GM15510 (cell line): Measurements from ENCODE around the gene RCVRN.

Source experiments
- POLR2A ChIP-seq: IDR thresholded peaks from 3 replicates; pipeline ENCODE4 v1.6.1; 2011; ENCODE audit warnings: borderline replicate concordance; ENCODE audit not compliant: insufficient read length; ENCODE audit errors: extremely low read depth

RCVRN gene

DNA sequence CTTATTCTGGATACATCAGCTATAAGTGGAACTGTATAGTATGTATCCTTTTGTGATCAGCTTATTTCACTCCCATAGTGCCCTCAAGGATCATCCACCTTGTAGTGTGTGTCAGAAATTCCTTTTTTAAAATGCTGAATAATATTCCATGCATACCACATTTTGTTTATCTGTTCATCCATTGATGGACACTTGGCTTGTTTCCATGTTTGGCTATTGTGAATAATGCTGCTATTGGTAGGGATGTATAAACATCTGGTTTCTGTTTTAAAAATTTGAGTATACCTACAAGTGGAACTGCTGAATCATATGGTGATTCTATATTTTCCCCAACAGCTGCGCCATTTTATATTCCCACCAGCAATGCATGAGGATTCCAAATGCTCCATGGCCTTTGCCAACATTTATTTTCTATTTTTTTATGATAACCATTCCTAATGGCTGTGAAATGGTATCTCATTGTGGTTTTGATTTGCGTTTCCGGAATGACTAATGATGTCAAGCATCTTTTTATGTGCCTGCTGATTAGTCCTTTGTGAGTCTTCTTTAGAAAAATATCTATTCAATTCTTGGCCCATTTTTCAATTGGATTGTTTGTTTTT is 11.6 kb downstream of the RCVRN start:
- no peak for TF ChIP-seq POLR2A

DNA sequence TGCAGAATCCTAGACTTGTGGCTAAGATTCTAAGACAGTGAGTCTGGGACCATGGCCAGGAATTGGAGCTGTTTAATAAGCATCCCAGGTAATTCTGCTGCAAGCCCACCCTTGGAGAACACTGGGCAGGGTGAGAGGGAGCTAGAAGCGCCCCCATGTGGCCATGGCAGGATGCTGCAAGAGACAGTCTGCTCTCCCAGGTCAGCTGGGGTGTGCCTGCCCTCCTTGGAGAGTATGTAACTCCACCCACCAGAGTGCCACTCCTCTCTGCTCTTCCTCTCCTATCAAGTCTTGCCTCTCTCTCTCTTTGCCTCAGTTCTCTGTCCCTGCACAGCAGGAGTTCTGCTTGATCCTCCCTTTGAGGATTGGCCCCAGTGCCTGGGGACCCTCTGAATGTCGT is 14.9 kb downstream of the RCVRN start:
- no peak for TF ChIP-seq POLR2A

DNA sequence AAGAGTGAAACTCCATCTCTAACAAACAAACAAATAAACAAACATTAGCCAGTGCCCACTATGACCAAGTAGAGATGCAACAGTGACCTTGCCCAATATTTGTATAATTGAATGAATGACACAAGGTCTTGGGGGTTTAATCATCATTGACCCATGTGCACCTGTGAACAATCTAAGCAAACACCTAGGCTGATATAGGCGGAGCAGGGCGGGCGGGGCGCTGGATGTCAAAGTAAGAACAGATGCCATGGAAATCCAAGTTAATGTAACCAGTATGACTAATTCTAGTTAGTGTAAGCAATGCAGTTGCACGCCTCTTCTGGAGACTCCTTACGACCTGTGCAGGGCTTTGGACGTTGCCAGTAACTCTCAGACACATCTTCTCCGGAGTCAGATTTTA is 17.6 kb downstream of the RCVRN start:
- no peak for TF ChIP-seq POLR2A

DNA sequence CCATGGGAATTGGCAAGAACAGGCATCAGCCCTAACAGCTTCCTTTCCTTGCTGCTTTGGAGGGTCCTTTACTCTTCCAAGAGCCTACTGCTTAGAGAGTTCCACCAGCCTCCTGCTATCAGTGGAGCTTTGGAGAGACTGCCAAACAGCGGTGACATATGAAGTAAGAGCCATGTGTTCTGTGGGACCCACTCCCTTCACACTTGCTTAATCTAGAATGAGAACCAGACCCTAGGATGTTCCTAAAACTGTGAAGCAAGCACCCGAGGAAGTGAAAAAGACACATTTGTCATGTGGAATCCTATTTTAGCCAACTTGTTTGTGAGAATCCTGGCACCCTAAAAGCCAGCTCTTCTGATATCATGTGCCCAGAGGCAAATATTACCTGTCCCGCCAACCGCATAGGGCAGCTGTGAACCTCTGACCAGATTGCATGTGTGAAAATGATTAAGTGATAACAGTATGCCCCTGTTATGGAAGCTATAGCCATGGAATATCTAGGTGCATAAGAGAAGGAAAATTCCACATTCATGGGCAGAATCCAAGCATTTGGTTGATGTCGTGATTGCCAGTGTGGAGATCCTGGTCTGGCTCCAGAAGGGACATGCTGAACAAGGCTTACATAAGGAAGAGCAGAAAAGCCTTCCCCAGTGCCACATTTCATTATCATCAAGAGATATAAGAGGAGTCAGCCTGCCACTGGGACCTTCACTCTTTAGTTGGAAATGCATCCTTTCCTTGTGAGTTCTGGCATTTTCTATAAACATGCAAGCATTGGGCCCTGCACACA is 18.7 kb downstream of the RCVRN start:
- no peak for TF ChIP-seq POLR2A

DNA sequence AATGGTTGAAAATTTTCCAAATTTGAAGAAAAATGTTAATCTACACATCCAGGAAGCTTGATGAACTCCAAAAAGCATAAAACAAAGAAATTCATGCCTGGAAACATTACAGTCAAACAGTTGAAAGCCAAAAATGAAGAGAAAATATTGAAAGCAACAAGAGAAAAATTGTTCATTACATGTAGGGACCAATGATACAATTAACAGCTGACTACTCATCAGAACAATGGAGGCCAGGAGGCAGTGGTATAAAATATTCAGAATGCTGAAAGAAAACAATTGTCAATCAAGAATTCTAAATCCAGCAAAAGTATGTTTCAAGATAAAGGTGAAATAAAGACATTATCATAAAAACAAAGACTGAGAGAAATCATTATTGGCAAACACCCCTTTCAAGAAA is 21.6 kb downstream of the RCVRN start:
- no peak for TF ChIP-seq POLR2A

DNA sequence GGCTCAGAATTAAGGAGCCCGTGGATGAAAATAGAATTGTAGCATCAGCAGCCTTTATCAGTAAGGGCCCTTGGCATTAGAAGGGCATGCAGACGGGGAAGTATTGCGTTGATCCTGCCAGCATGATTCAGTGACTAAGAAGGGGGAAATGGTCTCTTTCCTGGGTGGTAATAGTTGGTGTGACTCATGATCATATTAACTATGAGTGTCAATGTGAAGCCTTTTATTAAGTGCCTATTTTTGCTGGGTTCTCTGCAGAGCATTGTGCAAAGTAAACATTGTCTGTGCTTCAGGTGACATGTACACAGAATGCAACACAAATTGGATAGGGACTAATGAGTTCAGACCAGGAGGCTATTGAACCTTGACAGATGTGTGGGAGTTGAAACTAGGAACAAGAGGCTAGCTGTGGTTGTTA is 24.5 kb downstream of the RCVRN start:
- no peak for TF ChIP-seq POLR2A

DNA sequence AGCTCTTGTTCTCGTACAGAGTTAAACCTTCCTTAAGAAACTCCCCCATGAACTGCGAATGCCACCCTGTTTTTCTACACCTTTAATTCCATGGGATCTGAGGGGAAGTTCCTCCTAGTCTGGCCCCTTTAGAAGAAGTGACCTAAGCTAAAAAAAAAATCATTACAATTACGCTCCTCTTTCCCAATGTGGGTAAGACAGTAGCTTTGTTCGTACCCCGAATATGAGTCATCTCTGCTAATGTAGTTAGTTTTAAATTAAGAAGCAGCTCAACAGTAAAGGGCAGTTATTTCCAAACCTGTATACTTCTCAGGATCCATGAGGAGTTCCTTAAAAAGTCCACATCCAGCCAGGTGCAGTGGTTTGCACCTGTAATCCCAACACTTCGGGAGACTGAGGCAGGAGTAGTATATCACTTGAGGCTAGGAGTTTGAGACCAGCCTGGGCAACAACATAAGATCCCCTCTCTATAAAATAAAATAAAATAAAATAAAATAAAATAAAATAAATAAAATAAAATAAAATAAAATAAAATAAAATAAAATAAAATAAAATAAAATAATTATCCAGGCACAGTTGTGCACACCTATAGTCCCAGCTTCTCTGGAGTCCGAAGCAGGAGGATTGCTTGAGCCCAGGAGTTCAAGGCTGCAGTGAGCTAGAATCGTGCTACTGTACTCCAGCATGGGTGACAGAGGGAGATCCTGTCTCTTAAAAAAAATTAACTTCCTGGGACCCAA is 26.1 kb downstream of the RCVRN start:
- TF ChIP-seq POLR2A: no peak

DNA sequence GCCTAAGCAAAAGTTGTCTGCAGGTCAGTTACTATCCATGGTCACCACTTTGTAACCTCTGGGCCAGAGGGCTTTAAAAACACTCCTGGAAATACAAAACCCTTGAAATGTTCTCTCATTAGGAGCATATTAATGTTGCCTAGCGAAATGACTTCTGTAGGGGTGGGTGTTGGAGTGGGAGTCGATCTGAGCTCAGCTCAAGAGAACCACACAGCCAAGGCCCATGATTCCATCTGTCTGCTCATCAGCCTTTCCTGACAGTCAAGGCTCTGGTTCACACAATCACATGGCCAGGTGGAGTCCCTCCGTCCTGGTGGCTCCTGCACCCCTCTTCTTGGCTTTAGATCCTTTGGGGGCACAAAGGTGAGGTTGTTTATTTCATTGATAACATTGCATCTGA is 26.7 kb downstream of the RCVRN start:
- no peak for TF ChIP-seq POLR2A

DNA sequence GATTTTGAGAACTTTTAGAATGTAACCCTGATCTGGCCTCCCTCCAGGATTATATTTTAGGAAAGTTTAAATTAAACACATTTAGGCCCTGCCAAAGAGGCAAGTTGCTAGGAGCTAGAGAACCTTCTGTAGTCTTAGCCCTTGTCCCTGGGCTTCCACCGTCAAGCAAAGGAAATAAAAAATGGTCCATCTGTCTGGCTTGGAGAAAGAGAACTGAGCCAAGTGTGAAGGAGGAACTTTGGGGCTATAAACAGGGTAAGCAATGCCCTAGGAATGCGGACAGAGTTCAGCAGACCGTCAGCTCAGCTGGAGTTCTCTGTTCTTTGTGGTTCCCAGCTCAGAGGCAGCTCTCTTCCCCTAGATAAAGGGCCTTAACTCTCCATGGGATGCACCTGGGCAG is 29.6 kb downstream of the RCVRN start:
- no peak for TF ChIP-seq POLR2A

DNA sequence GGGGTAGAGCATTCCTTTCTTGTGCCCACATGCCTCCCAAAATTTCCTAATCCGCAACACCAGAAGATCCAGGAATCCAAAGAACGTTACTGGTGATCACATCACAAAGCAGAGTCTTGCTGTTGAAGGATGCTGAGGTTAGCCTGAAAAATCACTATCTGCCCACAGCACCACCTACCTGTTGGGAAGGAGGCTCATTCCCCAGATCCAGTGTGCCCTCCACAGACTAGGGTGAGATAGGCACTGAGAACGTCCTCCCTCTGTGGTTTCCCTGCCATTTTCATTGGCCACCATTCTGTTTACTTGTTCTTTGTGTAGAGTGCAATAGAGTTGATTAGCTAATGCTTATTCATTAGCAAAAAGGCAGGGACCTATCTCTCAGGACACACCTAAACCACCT is 30.3 kb downstream of the RCVRN start:
- no peak for TF ChIP-seq POLR2A

DNA sequence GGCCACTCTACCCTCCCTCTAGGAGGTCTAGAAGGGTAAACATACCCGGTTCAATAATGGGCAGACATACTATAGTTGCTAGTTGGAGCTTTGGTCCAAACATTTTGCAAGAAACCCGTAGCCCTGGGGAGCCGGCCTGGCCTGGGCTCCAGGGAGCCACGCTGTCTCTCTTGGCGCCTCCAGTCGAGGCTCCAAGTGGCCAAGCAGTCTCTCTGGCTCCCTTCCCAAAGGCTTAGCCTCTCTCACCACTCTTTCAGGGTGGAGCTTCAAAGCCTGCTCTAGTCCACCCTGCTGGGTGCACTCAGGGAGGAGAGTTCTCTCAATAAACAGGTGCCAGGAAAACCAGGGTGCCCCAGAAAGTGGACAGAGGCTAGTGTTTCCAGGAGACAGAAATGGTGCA is 32.2 kb downstream of the RCVRN start:
- TF ChIP-seq POLR2A: no peak

DNA sequence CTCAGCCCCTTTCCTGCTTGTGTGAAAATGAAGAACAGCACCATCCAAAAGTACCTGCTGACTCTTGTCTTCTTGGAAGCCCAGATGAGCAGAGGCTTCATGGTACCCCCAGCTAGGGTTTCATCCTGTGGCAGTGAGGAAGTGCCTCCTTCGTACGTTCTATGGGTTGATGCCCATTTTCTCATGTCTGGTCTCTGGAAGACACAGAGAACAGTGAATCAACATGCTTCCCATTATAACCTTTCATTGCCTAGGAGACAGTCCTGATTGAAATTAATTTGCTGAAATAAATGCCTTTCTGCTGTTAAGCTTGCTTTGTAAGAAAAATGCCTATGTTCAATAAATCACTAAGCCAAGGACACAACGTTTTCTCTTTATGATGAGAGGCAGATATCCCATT is 36.5 kb downstream of the RCVRN start:
- TF ChIP-seq POLR2A: no peak

DNA sequence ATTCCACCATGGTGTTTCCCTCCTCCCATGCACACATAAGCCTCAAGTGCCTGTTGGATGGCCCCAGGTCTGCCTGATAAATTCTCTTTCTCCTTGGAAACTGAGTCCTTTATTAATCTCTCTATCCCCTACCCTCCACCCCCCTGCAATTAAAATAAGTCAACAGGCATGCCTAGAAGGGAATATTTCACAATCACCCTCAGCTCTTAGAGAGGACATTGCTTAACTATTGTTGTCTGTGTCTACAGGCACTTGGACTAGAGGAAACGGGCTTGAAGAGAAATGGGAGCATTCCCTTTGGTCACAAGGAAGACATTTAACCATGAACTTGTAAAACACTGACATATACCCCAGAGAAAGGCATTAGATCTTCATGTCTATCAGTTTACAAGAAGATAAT is 39.5 kb downstream of the RCVRN start:
- no peak for TF ChIP-seq POLR2A

DNA sequence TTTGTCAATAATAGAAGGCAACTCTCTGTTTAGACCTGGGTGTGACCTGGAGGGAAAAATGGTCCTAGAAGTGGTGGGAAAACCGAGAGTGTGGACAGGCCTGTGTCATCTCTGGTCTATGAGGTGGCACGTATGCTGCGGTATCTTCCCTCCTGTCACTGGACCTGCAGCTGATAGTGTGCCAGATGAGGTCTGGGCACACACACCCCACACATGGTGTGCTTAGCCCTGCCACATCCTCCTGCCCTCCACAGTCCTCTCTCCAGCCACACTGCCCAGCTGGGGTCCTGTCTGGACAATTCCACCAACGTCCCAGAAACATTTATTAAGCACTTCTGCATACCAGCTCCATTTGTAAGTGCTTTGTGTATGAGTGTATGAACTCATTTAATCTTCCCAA is 42.1 kb downstream of the RCVRN start:
- no peak for TF ChIP-seq POLR2A

DNA sequence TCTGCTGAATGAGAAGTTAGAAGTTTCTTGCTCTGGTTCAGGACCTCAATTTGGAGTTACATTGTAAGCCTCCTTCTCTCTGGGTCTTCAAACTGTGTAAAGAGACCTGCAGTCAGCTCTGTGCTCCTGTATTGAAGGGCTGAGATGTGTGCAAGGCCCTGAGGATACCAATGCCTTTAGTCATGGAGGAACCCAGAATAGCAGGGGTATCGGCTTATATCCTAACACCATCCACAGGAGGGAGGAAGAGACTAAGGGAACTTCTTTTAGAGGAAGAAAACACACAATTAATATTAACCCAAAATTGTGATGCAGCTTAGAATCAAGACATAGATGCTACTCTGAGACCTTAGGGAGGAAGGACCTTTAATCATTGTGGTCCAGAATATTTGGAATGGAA is 42.9 kb downstream of the RCVRN start:
- TF ChIP-seq POLR2A: no peak

DNA sequence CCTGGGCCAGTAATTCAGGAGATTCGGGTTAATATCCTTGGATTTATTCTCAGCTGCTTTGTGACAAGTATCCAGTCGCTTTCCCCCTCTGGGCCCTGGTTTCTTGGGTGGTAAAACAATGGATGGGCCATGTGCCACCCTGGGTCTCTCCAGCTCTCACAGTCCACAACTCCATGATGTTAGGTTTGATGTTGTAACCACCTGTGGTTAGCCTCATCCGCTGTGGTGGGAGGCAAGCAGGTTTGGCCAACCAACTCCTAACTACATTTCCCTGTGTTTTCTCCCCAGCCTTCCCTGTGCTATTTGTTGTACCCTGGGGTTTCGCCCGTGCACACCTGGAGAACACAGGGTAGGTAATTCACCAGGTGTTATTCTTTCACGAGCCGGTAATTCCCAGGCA is 44.2 kb downstream of the RCVRN start:
- TF ChIP-seq POLR2A: no peak
